BJ (cell line): ENCODE measurements around the gene RPS19. TPM values are rescaled to one million over a fixed set of nuclear protein-coding genes. Genes with fewer than 3 reads are reported as not detected.

Experiments
- CTCF ChIA-PET: fragments of 350-600 bp; formaldehyde crosslinking; extraction: SDS; loops from one replicate; lab custom pipeline; 2021; ENCODE audit warnings: antibody characterized with exemption, inconsistent platforms; lab: Yijun Ruan, JAX
- POLR2A ChIA-PET: fragments of 300-600 bp; sonication (Branson Sonifier 250); formaldehyde crosslinking; extraction: SDS; loops from one replicate; lab custom pipeline; 2021; ENCODE audit warnings: antibody characterized with exemption; lab: Charles Lee
- DNase-seq: peaks from one replicate; pipeline ENCODE4 v3.0.0-alpha.2; 2011; ENCODE audit warnings: low read depth
- H3K27me3 ChIP-seq: 2 replicates; pipeline ENCODE4 v1.6.0; 2011; ENCODE audit warnings: low read length; ENCODE audit not compliant: control insufficient read depth, insufficient read depth
- H3K36me3 ChIP-seq: 2 replicates; pipeline ENCODE4 v1.5.1; 2011; ENCODE audit warnings: low read length; ENCODE audit not compliant: control insufficient read depth, insufficient read depth
- H3K4me3 ChIP-seq: 2 replicates; pipeline ENCODE4 v1.5.1; 2011; ENCODE audit warnings: low read depth, mild to moderate bottlenecking, control low read depth, low read length
- polyA plus RNA-seq: library from polyadenylated mRNA; depleted of rRNA; stranded (reverse); fragments of >200 nt; gene quantifications from 2 replicates; pipeline ENCODE4 v1.2.3, GENCODE V29; 2011
- TF ChIP-seq, protein P1 (sequence below): IDR thresholded peaks from 2 replicates; pipeline ENCODE4 v1.5.1; 2011; ENCODE audit warnings: low read depth, mild to moderate bottlenecking, control low read depth, inconsistent platforms, low read length, moderate library complexity; ENCODE audit not compliant: insufficient read depth

The RPS19 gene
- polyA plus RNA-seq, 1 experiment: 1,209 TPM

DNA sequence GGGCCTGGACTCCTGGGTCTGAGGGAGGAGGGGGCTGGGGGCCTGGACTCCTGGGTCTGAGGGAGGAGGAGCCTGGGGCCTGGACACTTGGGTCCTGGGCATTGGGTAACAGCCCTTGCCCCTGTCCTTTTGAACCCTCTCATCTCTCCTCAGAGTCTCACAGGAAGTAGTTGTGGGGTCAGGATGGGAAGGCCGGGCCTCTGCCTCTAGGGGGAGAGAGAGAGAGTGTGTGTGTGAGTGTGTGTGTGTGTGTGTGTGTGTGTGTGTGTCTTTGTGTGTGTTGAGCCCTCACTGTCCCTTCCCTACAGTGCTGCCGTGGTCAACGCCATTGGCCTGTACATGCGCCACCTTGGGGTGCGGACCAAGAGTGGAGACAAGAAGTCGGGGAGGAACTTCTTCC is 33.8 kb downstream of the RPS19 start:
- TF ChIP-seq, protein P1, sequence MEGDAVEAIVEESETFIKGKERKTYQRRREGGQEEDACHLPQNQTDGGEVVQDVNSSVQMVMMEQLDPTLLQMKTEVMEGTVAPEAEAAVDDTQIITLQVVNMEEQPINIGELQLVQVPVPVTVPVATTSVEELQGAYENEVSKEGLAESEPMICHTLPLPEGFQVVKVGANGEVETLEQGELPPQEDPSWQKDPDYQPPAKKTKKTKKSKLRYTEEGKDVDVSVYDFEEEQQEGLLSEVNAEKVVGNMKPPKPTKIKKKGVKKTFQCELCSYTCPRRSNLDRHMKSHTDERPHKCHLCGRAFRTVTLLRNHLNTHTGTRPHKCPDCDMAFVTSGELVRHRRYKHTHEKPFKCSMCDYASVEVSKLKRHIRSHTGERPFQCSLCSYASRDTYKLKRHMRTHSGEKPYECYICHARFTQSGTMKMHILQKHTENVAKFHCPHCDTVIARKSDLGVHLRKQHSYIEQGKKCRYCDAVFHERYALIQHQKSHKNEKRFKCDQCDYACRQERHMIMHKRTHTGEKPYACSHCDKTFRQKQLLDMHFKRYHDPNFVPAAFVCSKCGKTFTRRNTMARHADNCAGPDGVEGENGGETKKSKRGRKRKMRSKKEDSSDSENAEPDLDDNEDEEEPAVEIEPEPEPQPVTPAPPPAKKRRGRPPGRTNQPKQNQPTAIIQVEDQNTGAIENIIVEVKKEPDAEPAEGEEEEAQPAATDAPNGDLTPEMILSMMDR: no peak
- Histone ChIP-seq H3K27me3 (no peaks in the 10 kb centered on the region), H3K4me3 (no peak overlapping the region), H3K36me3 (peaks cover 43% of the 10 kb centered on the region)
- CTCF ChIA-PET: no interaction called here
- DNase-seq: no peak
- POLR2A ChIA-PET: no interaction called here

DNA sequence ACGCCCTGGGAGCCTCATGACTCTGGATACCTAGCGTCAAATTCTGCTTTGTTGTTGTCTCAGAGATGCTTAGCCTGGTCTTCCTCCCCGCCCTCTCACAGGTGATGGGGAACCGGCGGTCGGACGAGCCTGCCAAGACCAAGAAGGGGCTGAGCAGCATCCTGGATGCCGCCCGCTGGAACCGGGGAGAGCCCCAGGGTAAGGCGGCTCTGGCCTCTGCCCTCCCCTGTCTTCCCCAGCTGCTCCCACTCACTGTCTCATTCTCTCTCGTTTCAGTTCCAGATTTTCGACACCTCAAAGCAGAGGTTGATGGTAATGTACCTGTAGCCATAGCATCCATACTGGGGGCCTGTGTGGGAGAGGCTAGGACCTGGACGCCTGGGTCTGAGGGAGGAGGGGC is 34.3 kb downstream of the RPS19 start:
- Histone ChIP-seq H3K36me3 (peaks cover 40% of the 10 kb centered on the region), H3K4me3 (no peak overlapping the region), H3K27me3 (no peaks in the 10 kb centered on the region)
- ChIA-PET CTCF (interaction anchor here (1.6 kb wide), 1 partner anchor 10 kb away, joined by 4 read pairs; no protein-coding TSS in a partner anchor), POLR2A (no interaction called here)
- TF ChIP-seq, protein P1: no peak
- DNase-seq: no peak

DNA sequence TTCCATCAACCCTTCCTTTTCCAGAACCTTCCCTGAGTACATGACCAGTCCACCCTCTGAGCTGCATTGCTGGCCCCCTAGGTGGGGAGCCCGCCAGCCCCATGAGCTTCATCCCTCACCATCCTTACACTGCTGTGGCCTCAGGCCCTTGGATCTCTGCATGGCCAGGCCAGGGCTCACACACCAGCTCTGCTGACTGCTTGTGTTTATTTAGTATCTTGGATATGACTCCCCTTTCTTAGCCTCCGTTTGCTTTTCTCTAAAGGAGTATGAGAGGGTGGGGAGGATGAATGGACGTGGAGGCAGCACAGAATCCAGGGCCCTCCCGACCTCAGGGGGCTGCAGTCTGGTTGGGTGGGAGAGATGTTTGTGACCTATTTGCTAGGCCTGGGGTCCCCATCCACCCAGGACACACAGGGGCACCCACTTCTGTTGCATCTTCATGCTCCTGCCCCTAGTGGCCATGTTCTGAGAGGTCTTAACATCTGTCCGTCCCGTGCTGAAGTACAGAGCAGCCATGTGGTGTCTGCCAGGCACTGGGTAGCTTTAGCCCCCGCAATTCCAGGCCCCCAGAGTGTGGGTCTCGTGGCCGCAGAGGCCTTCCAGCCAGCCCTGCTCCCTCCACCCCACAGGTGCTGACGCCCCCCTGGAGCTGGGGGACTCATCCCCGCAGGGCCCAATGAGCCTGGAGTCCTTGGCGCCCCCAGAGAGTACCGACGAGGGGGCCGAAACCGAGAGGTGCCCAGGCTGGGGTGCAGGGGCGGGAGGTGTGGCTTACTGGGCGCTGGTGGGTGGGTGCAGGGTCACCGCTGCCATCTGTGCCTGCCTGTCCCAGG is 35.9 kb downstream of the RPS19 start:
- no peaks in the 10 kb centered on the region for H3K27me3 ChIP-seq
- H3K4me3 ChIP-seq: no peak overlapping the region
- peaks cover 41% of the 10 kb centered on the region for H3K36me3 ChIP-seq
- TF ChIP-seq, protein P1: peak; percentile 25; the same call in 1 of the 2 replicates
- ChIA-PET CTCF (interaction anchor here (0.9 to 1.6 kb wide), 3 partner anchors 12 to 65 kb away, joined by 3 to 4 read pairs (median 4); no protein-coding TSS in a partner anchor), POLR2A (no interaction called here)
- DNase-seq: no peak

DNA sequence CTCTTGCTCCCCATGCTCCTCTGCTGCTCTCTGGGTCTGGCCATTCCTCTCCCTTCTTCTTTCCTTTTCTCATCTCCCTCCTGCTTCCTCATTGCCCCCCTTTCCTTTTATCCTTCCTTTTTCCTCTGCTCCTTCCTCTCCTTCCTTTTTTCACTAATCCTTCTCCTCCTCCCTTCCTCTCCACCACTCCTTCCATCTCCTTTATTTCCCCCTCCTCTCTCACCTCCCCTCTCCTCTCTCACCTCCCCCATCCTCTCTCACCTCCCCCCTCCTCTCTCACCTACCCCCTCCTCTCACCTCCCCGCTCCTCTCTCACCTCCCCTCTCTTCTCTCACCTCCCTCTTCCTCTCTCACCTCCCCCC is 36.5 kb downstream of the RPS19 start:
- Histone ChIP-seq H3K27me3 (no peaks in the 10 kb centered on the region), H3K4me3 (no peak overlapping the region), H3K36me3 (peaks cover 42% of the 10 kb centered on the region)
- POLR2A ChIA-PET: no interaction called here
- TF ChIP-seq, protein P1: no peak
- no peak for DNase-seq
- CTCF ChIA-PET: interaction anchor here (0.9 kb wide), 1 partner anchor 55 kb away, joined by 4 read pairs; no protein-coding TSS in a partner anchor

DNA sequence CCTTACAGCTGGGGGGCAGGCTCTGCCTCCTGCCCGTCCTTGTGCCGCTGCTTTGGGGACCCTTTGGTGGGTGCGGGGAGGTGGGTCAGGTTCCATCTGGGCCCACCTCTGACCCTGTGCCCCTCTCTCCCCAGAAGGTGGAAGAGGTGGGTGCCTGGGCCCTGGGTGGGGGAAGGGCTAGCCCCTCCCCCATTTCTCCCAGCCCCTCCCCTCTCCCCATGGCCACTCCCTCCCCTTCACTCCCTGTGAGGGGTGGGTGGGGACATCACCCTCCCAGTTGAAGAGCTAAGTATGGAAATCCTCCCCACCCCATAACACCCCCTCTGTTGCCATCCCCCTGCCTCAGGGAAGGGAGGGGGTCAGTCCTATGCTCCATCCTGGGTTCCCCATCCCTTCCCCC is 37.1 kb downstream of the RPS19 start:
- DNase-seq: no peak
- TF ChIP-seq, protein P1: no peak
- ChIA-PET CTCF (no interaction called here), POLR2A (no interaction called here)
- Histone ChIP-seq H3K36me3 (peaks cover 45% of the 10 kb centered on the region), H3K27me3 (no peaks in the 10 kb centered on the region), H3K4me3 (no peak overlapping the region)
